Prostate gland (tissue), 2 donors: ENCODE data around the gene CLCF1.

Experiments used
- POLR2A ChIP-seq: fragments of 450-650 bp; IDR thresholded peaks from one replicate; pipeline ENCODE4 v1.6.1; 2016; ENCODE audit warnings: antibody characterized with exemption, mild to moderate bottlenecking
- POLR2AphosphoS5 ChIP-seq: sonication (generic); formaldehyde crosslinking; IDR thresholded peaks from one replicate; pipeline ENCODE4 v1.6.1; 2017; ENCODE audit warnings: antibody characterized with exemption
- TF ChIP-seq, protein P1 (sequence below), 4 experiments: fragments of 200-600 bp in 2 of 4; fragments of 450-650 bp in 2 of 4; sonication (generic) in 2 of 4; IDR thresholded peaks; 1 replicate in 3 of 4; 2 replicates in 1 of 4; pipeline ENCODE4 v1.5.1; 2016 to 2019; ENCODE audit warnings: antibody characterized with exemption in 4 of 4, mild to moderate bottlenecking in 2 of 4, moderate library complexity in 2 of 4

DNA sequence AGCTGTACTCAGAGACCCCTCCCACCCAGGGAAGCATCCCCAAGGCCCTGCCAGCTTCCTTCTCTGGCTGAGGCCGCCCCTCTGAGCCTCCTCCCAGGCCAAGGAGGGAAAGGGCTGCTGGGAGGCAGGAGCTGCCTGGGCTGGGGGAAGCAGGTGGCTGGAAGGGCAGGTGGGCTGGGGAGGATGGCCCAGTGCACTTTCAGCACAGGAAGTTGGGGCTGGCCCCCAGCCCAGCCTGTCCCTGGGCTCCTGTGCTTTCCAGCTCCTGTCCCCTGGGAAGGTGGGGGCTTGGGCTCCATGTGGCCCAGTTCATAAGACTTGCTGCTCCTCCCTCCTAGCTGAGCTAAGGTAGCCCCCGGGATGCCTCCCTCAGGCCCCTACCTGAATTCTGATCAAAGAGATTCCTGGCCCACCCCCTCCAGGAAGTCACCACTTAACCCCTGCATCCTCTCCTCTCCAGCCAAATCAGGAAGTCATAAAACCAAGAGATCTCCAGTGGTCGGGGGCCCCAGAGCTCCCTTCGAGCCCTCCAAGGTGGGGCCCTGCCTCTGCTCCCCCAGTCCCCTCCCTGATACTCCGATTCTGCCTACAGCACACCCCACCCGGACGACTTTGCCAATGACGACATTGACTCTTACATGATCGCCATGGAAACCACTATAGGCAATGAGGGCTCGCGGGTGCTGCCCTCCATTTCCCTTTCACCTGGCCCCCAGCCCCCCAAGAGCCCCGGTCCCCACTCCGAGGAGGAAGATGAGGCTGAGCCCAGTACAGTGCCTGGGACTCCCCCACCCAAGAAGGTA is 23.4 kb upstream of the CLCF1 start:
- TF ChIP-seq, protein P1, sequence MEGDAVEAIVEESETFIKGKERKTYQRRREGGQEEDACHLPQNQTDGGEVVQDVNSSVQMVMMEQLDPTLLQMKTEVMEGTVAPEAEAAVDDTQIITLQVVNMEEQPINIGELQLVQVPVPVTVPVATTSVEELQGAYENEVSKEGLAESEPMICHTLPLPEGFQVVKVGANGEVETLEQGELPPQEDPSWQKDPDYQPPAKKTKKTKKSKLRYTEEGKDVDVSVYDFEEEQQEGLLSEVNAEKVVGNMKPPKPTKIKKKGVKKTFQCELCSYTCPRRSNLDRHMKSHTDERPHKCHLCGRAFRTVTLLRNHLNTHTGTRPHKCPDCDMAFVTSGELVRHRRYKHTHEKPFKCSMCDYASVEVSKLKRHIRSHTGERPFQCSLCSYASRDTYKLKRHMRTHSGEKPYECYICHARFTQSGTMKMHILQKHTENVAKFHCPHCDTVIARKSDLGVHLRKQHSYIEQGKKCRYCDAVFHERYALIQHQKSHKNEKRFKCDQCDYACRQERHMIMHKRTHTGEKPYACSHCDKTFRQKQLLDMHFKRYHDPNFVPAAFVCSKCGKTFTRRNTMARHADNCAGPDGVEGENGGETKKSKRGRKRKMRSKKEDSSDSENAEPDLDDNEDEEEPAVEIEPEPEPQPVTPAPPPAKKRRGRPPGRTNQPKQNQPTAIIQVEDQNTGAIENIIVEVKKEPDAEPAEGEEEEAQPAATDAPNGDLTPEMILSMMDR (IDR thresholded peaks at IDR 0.05), result no peak
- no peak for TF ChIP-seq POLR2A
- no peak for TF ChIP-seq POLR2AphosphoS5
